Activated T-helper 1 cell treated with anti-CD3 and anti-CD28 coated beads, Interleukin-12 subunit alpha, Interleukin-12 subunit beta, Interleukin-2, Interleukin-4 antibody, amounts not matched to agents 30 ng/mL and 10 ng/mL and 1 ng/mL, durations not matched to agents 14 hours and 24 hours and 36 hours (primary cell): ENCODE data around the gene PLA2G12B. TPM values are rescaled to one million over a fixed set of nuclear protein-coding genes. Genes with fewer than 3 reads are reported as not detected.
"Not testable (repeated sequence)": the region's sequence is repeated elsewhere in the genome, so short reads cannot be mapped to it uniquely, and the experiment has no call there.

Experiments used
- DNase-seq: peaks from one replicate; pipeline ENCODE4 v3.0.0; 2021; ENCODE audit warnings: low spot score
- H3K27ac Mint-ChIP-seq: one replicate; pipeline ENCODE4 v1.8.0; 2021; ENCODE audit warnings: mild to moderate bottlenecking, mixed read lengths
- H3K27me3 Mint-ChIP-seq: one replicate; pipeline ENCODE4 v1.8.0; 2022; ENCODE audit warnings: mild to moderate bottlenecking, moderate library complexity, mixed read lengths; ENCODE audit not compliant: insufficient read depth
- H3K36me3 Mint-ChIP-seq: one replicate; pipeline ENCODE4 v1.8.0; 2021; ENCODE audit warnings: low read depth, mixed read lengths
- H3K4me1 Mint-ChIP-seq: one replicate; pipeline ENCODE4 v1.8.0; 2021; ENCODE audit warnings: low read depth, mixed read lengths
- H3K4me3 Mint-ChIP-seq: one replicate; pipeline ENCODE4 v1.8.0; 2021; ENCODE audit warnings: mild to moderate bottlenecking, moderate library complexity, mixed read lengths
- H3K9me3 Mint-ChIP-seq: one replicate; pipeline ENCODE4 v1.8.0; 2021; ENCODE audit warnings: mixed read lengths
- intact Hi-C: fragments of 100-400 bp; cut with micrococcal nuclease; formaldehyde crosslinking; loops from one replicate; pipeline ENCODE4 v1.15.1; 2024
- total RNA-seq: library from RNA; stranded (reverse); gene quantifications from 2 replicates; pipeline ENCODE4 v1.2.3, GENCODE V29; 2022

The PLA2G12B gene, protein sequence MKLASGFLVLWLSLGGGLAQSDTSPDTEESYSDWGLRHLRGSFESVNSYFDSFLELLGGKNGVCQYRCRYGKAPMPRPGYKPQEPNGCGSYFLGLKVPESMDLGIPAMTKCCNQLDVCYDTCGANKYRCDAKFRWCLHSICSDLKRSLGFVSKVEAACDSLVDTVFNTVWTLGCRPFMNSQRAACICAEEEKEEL
- total RNA-seq: not detected in 2 replicates

DNA sequence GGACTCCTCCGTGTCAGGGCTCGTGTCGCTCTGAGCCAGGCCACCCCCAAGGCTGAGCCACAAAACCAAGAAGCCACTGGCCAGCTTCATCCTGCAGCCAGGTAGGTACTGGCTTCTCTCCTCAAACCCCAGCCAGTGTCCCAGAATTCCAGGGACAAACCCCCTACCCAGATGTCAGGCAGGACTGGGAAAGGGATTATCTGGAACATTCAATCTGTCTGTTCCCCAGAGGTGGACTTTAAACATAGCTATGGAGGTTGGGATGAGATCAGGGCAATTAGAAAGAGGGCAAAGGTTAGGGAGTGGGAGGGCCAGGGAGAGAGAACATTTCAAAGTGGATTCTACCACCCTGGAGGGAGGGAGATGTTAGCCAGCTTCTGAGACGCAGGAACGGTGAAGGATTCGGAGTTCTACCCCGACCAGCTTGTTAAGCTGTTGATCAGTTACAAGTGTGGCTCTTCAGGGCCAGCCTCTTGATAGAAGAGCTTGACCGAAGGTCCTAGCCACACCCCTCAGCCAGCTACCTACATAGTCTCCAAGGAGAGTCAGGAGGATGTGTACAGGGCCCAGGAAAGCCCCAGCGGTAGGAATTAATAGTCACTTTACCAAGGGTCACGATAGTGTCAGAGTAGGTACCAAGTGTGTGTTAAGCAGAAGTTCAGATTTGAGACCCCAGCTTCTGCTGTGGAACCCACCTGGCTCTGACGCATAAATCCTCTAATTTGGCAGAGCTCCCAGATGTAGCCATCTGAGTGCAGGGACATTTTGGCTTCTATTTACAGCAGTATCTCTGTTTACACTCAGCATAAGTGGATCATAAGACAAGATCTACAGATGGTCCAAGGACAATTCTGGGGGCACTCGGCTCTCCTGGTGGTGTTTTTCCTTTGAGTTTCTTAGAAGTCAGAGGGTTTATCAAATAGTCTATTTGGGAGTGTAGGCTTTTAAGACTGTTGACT is at the start of gene PLA2G12B:
TSS of gene PLA2G12B (minus strand) at position 211 of the 959 bp plus-strand sequence. CDS start at position 90, 121 bp downstream.
- Mint-ChIP-seq H3K36me3 (no peaks in the 10 kb centered on the region), H3K9me3 (no peaks in the 10 kb centered on the region), H3K27ac (no peak within 1 kb of the TSS), H3K27me3 (peaks cover 8% of the 10 kb centered on the region), H3K4me3 (no peak within 1 kb of the TSS), H3K4me1 (no peaks in the 10 kb centered on the region)
- intact Hi-C loops: no loop called here
- DNase-seq: no peak

DNA sequence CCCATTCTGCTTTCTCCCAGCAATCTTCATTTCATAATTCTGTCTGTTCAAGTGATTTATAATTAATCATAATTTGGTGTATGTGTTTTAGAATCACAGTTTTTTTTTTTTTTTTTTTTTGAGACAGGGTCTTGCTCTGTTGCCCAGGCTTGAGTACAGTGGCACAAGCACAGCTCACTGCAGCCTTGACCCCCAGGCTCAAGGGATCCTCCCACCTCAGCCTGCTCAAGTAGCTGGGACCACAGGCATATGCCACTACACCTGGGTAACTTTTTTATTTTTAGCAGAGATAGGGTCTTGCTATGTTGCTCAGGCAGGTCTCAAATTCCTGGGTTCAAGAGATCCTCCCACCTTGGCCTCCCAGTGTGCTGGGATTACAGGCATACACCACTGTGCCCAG is 49.2 kb upstream of the PLA2G12B start:
- Mint-ChIP-seq H3K27ac (no peak overlapping the region), H3K4me1 (no peaks in the 10 kb centered on the region), H3K36me3 (peaks cover 37% of the 10 kb centered on the region), H3K9me3 (peaks cover 4% of the 10 kb centered on the region), H3K27me3 (no peaks in the 10 kb centered on the region), H3K4me3 (no peak overlapping the region)
- intact Hi-C loops: no loop called here
- no peak for DNase-seq

DNA sequence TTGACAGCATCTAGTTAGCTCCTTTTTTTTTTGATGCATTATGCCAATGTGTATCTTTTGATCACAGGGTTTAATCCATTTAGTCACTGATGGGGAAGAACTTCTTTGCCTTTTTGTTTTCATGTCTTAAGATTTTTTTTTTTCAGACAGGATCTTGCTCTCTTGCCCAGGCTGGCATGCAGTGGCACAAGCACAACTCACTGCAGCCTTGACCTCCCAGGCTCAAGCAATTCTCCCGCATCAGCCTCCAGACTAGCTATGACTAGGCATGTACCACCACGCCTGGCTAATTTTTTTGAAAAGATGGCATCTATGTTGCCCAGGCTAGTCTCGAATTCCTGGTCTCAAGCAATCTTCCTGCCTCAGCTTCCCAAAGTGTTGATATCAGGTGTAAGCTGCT is 46.4 kb upstream of the PLA2G12B start:
- intact Hi-C loops: no loop called here
- peaks cover 9% of the 10 kb centered on the region for H3K9me3 Mint-ChIP-seq
- H3K27me3 Mint-ChIP-seq: no peaks in the 10 kb centered on the region
- H3K4me1 Mint-ChIP-seq: no peaks in the 10 kb centered on the region
- no peak overlapping the region for H3K4me3 Mint-ChIP-seq
- H3K27ac Mint-ChIP-seq: no peak overlapping the region
- DNase-seq: no peak
- peaks cover 34% of the 10 kb centered on the region for H3K36me3 Mint-ChIP-seq

DNA sequence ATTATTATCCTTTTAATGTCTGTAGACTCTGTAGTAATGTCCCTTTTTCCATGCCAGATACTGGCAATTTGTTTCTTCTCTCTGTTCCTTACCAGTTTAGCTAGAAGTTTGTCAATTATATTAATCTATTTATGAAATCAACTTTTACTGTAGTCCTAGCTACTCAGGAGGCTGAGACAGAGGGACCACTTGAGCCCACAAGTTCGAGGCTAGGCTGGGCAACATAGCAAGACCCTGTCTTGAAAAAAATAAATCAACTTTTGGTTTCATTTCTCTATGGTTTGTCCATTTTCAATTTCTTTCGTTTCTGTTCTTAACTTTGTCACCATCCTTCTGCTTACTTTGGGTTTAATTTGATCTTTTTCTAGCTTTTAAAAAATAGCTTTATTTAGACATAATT is 42.5 kb upstream of the PLA2G12B start:
- no peak for DNase-seq
- intact Hi-C loops: no loop called here
- H3K9me3 Mint-ChIP-seq: peaks cover 12% of the 10 kb centered on the region

DNA sequence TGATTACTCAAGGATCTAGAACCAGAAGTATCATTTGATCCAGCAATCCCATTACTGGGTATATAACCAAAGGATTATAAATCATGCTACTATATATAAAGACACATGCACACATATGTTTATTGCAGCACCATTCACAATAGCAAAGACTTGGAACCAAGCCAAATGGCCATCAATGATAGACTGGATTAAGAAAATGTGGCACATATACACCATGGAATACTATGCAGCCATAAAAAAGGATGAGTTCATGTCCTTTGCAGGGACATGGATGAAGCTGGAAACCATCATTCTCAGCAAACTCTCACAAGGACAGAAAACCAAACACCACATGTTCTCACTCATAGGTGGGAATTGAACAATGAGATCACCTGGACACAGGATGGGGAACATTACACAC is 40.9 kb upstream of the PLA2G12B start:
- H3K27ac Mint-ChIP-seq, H3K4me3 Mint-ChIP-seq, H3K4me1 Mint-ChIP-seq, intact Hi-C loops, DNase-seq, H3K27me3 Mint-ChIP-seq: not testable (repeated sequence)
- Mint-ChIP-seq H3K9me3 (peaks cover 12% of the 10 kb centered on the region), H3K36me3 (peaks cover 36% of the 10 kb centered on the region)

More for the DNA sequence above, 42.5 kb upstream of the PLA2G12B start:
- no peak overlapping the region for H3K4me3 Mint-ChIP-seq
- no peaks in the 10 kb centered on the region for H3K4me1 Mint-ChIP-seq
- H3K27ac Mint-ChIP-seq: no peak overlapping the region
- peaks cover 31% of the 10 kb centered on the region for H3K36me3 Mint-ChIP-seq
- no peaks in the 10 kb centered on the region for H3K27me3 Mint-ChIP-seq

DNA sequence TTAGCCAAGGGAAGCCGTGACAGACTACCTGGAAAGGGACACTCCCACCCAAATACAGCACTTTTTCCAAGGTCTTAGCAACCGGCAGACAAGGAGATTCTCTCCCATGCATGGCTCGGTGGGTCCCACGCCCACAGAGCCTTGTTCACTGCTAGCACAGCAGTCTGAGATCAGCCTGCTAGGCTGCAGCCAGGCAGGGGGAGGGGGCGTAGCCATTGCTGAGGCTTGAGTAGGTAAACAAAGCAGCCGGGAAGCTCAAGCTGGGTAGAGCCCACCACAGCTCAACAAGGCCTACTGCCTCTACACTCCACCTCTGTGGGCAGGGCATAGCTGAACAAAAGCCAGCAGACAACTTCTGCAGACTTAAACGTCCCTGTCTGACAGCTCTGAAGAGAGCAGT is 35.2 kb upstream of the PLA2G12B start:
- H3K4me1 Mint-ChIP-seq, DNase-seq, intact Hi-C loops, H3K27ac Mint-ChIP-seq, H3K27me3 Mint-ChIP-seq, H3K4me3 Mint-ChIP-seq, H3K9me3 Mint-ChIP-seq: not testable (repeated sequence)
- peaks cover 20% of the 10 kb centered on the region for H3K36me3 Mint-ChIP-seq

DNA sequence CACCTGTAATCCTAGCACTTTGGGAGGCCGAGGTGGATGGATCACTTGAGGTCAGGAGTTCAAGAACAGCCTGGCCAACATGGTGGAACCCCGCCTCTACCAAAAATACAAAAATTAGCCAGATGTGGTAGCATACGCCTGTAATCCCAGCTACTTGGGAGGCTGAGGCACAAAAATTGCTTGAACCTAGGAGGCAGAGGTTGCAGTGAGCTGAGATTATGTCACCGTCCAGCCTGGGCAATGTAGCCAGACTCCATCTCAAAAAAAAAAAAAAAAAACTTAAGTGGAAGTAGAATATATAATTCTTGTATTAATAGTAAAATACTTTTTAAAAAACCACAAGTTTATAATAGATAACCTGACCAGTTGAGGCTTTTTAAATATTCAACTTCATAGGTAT is 30.0 kb upstream of the PLA2G12B start:
- DNase-seq, H3K4me3 Mint-ChIP-seq, H3K36me3 Mint-ChIP-seq, H3K4me1 Mint-ChIP-seq, H3K27ac Mint-ChIP-seq, intact Hi-C loops, H3K27me3 Mint-ChIP-seq: not testable (repeated sequence)
- H3K9me3 Mint-ChIP-seq: peaks cover 11% of the 10 kb centered on the region

DNA sequence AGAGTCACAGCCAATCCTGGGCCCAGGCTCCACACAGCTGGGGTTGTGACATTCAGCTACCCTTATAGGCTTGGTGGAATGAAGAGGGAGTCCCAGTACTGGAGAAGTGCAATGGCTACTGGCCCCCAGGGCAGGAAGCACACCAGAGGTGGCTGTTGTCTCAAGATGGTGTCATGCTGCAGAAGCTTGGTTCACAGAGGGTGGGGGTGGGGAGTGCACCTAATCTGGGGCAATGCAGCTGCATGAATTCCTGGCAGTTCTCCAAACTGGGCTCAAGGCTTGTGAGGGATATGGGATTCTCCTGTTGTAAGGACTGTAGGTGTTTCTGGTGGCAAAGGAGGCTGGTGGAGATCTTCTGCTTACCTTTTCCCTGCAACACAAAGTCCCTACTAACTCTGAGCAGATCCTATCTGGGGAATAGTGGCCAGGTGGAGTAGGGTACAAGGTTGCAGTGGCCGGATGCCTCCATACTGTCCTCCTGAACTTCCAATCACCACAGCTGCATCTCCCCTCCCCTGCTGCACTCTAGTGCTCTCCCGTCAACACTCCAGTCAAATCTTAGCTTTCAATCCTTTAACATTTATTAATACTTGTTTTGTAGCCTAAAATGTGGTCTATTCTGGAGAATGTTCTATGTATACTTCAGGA is 27.4 kb upstream of the PLA2G12B start:
- H3K4me3 Mint-ChIP-seq: no peak overlapping the region
- no peak for DNase-seq
- H3K9me3 Mint-ChIP-seq: peaks cover 34% of the 10 kb centered on the region
- H3K27me3 Mint-ChIP-seq: peaks cover 2% of the 10 kb centered on the region
- intact Hi-C loops: no loop called here
- H3K27ac Mint-ChIP-seq: no peak overlapping the region
- no peaks in the 10 kb centered on the region for H3K36me3 Mint-ChIP-seq
- H3K4me1 Mint-ChIP-seq: no peaks in the 10 kb centered on the region

DNA sequence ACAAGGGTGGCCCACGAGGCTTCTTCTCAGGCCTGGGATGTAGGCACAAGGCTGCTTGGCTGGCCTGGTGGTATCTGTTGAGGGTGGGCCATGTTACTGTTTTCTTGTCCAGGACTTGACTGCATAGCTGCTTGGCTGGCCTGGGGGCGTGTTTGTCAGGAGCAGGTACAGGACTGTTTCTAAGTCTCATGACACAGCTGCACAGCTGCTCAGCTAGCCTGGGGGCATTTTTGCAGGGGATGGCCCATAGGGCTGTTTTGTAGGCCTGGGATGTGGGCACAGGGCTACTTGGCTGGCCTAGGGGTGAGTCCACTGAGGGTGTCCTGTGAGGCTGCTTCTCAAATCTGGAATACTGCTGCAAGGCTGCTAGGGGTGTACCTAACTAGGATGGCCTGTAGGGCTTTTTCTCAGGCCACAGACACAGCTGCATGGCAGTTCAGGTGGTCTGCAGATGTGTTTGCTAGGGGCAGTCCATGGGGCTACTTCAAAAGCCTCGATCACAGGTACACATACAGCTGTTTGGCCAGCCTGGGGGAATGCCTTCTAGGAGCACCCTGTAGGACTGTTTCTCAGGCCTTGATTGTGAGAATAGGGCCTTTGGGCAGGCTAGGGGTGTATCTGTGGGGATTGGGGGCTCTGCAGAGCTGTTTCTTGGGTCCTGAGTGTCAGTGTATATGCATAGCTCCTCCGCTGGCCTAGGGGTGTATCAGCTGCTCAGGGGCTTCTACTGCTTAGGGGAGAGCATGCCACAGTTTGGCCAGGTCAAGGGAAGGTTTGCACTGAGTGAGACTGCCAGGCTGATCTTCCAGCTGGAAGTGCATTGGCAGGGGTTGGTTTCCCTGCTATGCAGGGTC is 26.6 kb upstream of the PLA2G12B start:
- H3K9me3 Mint-ChIP-seq: peaks cover 37% of the 10 kb centered on the region
- peaks cover 2% of the 10 kb centered on the region for H3K27me3 Mint-ChIP-seq
- no peak overlapping the region for H3K27ac Mint-ChIP-seq
- no peaks in the 10 kb centered on the region for H3K36me3 Mint-ChIP-seq
- H3K4me1 Mint-ChIP-seq: no peaks in the 10 kb centered on the region
- no peak overlapping the region for H3K4me3 Mint-ChIP-seq
- intact Hi-C loops: no loop called here
- DNase-seq: no peak

DNA sequence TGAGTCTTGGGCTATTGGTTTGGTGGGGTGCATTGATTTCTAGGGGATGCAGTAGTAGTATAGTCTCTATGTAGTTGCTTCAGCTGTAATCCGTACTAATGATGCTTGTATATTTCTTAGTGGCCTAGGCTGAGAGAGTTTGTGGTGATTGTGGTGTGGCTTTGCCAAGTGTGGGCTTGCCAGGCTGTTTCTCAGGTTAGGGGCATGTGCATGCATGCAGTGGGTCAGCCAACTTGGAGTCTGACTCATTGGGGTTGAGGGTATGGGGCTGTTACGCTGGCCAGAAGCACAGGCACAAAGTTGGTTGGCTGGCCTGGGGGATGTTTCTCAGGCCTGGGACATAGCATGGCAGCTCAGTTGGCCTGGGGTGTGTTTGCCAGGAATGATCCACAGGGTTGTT is 25.7 kb upstream of the PLA2G12B start:
- DNase-seq: no peak
- Mint-ChIP-seq H3K36me3 (no peaks in the 10 kb centered on the region), H3K27ac (no peak overlapping the region), H3K27me3 (peaks cover 4% of the 10 kb centered on the region), H3K4me3 (no peak overlapping the region), H3K4me1 (no peaks in the 10 kb centered on the region), H3K9me3 (peaks cover 42% of the 10 kb centered on the region)
- intact Hi-C loops: no loop called here

DNA sequence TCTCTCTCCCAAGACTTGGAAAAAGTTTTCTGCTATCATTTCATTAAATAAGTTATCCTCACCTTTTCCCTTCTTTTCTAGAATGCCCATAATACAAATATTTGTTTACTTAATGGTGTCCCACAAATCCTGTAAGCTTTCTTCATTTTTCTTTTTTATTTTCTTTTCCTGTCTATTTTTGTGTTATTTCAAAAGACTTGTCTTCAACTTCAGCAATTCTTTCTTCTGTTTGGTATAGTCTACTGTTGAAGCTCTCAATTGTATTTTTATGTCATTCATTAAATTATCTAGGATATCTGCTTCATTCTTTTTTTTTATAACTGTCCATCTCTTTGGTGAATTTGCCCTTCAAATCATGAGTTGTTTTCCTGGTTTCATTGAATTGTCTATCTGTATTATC is 25.1 kb upstream of the PLA2G12B start:
- Mint-ChIP-seq H3K4me1 (no peaks in the 10 kb centered on the region), H3K4me3 (no peak overlapping the region), H3K27me3 (peaks cover 7% of the 10 kb centered on the region), H3K9me3 (peaks cover 46% of the 10 kb centered on the region), H3K36me3 (no peaks in the 10 kb centered on the region), H3K27ac (no peak overlapping the region)
- DNase-seq: no peak
- intact Hi-C loops: no loop called here

DNA sequence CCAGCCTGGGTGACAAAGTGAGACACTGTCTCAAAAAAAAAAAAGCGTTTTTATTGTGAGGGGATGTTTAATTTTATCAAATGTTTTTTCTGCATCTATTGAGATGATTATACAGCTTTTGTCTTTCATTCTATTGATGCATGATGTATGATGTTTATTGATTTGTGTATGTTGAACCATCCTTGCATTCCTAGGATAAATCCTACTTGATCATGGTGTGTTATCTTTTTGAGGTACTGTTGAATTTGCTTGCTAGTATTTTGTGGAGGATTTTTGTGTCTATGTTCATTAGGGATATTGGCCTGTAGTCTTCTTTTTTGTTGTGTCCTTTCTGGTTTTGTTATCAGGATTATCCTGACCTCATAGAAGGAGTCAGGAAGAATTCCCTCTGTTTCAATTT is 22.3 kb upstream of the PLA2G12B start:
- no peak for DNase-seq
- no peak overlapping the region for H3K4me3 Mint-ChIP-seq
- no peak overlapping the region for H3K27ac Mint-ChIP-seq
- H3K36me3 Mint-ChIP-seq: no peaks in the 10 kb centered on the region
- peaks cover 48% of the 10 kb centered on the region for H3K9me3 Mint-ChIP-seq
- intact Hi-C loops: no loop called here
- no peaks in the 10 kb centered on the region for H3K4me1 Mint-ChIP-seq
- H3K27me3 Mint-ChIP-seq: peaks cover 10% of the 10 kb centered on the region
